ENCODE measurements around the gene GARIN5A.
"Not testable (repeated sequence)": the region's sequence is repeated elsewhere in the genome, so short reads cannot be mapped to it uniquely, and the experiment has no call there.

Gene GARIN5A

DNA sequence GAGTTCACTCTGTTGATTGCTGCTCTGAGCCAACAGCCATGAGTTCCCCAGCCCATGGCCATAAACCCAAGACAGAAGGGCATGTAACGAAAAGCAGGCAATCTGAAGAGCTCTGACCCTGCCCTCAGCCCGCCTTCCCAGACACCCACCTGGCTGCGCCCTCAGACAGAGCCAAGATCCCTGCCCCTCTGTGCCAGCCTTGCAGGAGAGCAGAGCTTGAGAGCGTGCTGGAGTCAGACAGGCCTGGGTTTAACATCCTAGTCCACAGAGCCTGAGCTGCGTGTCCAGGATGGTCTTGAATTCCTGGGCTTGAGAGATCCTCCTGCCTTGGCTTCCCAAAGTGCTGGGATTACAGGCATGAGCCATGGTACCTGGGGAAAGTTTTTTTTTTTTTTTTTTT, 19.3 kb downstream of the GARIN5A start:
- Histone ChIP-seq H3K36me3 (ENCODE audit: insufficient read depth, low read depth, low read length) (no peaks in the 10 kb centered on the region), H3K9me3 (ENCODE audit: insufficient read depth, low read depth, low read length) (peaks cover 21% of the 10 kb centered on the region; the same call in 1 of the 2 replicates), H3K9ac (ENCODE audit: low read depth, low read length) (no peak overlapping the region), H3K27ac (ENCODE audit: low read length) (no peak overlapping the region), H3K27me3 (ENCODE audit: insufficient read depth, low read length) (no peaks in the 10 kb centered on the region), H3K4me1 (ENCODE audit: insufficient read depth, low read length) (no peaks in the 10 kb centered on the region), H3K4me3 (ENCODE audit: low read length) (no peak overlapping the region)

DNA sequence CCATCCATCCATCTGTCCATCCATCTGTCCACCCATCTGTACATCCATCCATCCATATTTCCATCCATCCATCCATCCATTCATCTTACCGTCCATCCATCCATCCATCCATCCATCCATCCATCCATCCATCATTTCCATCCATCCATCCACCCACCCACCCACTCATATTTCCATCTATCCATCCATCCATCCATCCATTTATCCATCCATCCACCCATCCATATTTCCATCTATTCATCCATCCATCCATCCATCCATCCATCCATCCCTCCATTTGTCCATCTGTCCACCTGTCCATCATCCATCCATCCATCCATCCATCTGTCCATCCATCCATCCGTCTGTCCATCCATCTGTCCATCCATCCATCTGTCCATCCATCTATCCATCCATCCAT, 20.7 kb downstream of the GARIN5A start:
- no peaks in the 10 kb centered on the region for H3K36me3 ChIP-seq (ENCODE audit: insufficient read depth, low read depth, low read length)
- H3K27me3 ChIP-seq (ENCODE audit: insufficient read depth, low read length): no peaks in the 10 kb centered on the region
- no peaks in the 10 kb centered on the region for H3K4me1 ChIP-seq (ENCODE audit: insufficient read depth, low read length)
- H3K9ac ChIP-seq (ENCODE audit: low read depth, low read length): no peak overlapping the region
- H3K4me3 ChIP-seq (ENCODE audit: low read length): no peak overlapping the region
- H3K9me3 ChIP-seq (ENCODE audit: insufficient read depth, low read depth, low read length): peaks cover 21% of the 10 kb centered on the region; the same call in 1 of the 2 replicates
- H3K27ac ChIP-seq (ENCODE audit: low read length): no peak overlapping the region

DNA sequence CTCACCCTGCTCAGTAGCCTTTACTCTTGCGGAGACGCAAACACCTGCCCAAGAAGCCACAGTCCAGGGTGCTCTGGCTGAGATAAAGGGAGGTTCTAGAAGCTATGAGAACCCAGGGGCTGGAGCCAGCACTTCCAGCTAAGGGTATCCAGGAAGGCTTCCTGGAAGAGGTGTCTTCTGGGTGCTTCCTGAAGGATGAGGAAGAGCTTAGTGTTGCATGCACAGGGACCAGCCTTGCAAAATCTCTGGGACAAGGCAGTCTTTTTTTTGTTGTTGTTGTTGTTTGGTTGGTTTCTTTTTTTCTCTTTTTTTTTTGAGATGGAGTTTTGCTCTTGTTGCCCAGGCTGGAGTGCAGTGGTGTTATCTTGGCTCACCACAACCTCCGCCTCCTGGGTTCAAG, 23.4 kb downstream of the GARIN5A start:
- H3K4me1 ChIP-seq (ENCODE audit: insufficient read depth, low read length): no peaks in the 10 kb centered on the region
- H3K27ac ChIP-seq (ENCODE audit: low read length): no peak overlapping the region
- no peaks in the 10 kb centered on the region for H3K36me3 ChIP-seq (ENCODE audit: insufficient read depth, low read depth, low read length)
- H3K4me3 ChIP-seq (ENCODE audit: low read length): no peak overlapping the region
- no peak overlapping the region for H3K9ac ChIP-seq (ENCODE audit: low read depth, low read length)
- H3K9me3 ChIP-seq (ENCODE audit: insufficient read depth, low read depth, low read length): peaks cover 30% of the 10 kb centered on the region
- no peaks in the 10 kb centered on the region for H3K27me3 ChIP-seq (ENCODE audit: insufficient read depth, low read length)

DNA sequence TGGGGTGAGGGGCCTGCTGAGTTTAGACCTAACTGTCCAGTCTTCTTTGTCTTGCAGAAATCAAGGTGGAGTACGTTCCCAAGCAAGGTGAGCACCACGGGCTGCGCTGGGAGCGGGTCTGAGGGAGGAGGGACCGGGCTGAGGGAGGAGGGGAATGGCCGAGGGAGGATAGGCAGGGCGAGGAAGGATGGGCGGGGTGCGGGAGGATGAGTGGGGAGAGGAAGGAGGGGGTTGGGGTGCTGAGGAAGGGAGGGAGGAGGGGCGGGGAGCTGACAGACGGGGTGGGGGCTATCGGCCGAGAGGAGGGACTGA, 25.5 kb downstream of the GARIN5A start:
- Histone ChIP-seq H3K9ac (ENCODE audit: low read depth, low read length) (no peak overlapping the region), H3K4me3 (ENCODE audit: low read length) (no peak overlapping the region), H3K27me3 (ENCODE audit: insufficient read depth, low read length) (no peaks in the 10 kb centered on the region), H3K27ac (ENCODE audit: low read length) (no peak overlapping the region), H3K36me3 (ENCODE audit: insufficient read depth, low read depth, low read length) (no peaks in the 10 kb centered on the region), H3K4me1 (ENCODE audit: insufficient read depth, low read length) (no peaks in the 10 kb centered on the region), H3K9me3 (ENCODE audit: insufficient read depth, low read depth, low read length) (peaks cover 26% of the 10 kb centered on the region)

DNA sequence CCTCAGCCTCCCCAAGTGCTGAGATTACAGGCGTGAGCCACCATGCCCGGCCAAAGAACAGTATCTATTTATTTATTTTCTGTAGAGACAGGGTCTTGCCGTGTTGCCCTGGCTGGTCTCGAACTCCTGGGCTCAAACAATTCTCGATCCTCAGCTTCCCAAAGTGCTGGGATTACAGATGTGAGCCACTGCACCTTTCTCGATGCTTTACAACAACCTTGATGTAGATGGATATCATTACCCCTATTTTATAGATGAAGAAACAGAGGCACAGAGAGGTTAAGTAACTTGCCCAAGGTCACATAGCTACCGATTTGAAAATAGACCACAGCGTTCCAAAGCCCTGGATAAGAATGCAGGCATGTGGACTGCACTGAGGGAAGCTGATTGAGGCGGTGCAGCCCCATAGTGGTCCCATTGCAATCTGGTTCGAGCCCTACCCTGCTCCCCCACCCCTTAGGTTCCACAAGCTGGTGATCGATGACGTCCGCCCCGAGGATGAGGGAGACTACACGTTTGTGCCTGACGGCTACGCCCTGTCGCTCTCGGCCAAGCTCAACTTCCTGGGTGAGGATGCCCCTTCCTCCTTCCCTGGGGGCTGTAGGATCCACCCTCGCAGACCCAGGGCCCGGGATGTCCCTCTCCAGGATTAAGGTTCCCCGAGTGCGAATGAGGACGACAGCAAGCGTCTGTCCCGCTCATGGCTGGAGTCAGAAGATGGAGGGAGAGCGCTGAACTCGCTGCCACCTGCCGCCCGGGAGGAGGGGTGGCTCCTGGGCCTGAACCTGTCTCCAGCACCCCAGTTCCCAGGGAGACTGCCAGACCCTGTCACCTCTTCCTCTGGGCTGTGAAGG, 26.1 kb downstream of the GARIN5A start:
- Histone ChIP-seq H3K27ac (ENCODE audit: low read length) (no peak overlapping the region), H3K4me1 (ENCODE audit: insufficient read depth, low read length) (no peaks in the 10 kb centered on the region), H3K36me3 (ENCODE audit: insufficient read depth, low read depth, low read length) (no peaks in the 10 kb centered on the region), H3K9me3 (ENCODE audit: insufficient read depth, low read depth, low read length) (peaks cover 20% of the 10 kb centered on the region), H3K27me3 (ENCODE audit: insufficient read depth, low read length) (no peaks in the 10 kb centered on the region), H3K4me3 (ENCODE audit: low read length) (no peak overlapping the region), H3K9ac (ENCODE audit: low read depth, low read length) (no peak overlapping the region)

DNA sequence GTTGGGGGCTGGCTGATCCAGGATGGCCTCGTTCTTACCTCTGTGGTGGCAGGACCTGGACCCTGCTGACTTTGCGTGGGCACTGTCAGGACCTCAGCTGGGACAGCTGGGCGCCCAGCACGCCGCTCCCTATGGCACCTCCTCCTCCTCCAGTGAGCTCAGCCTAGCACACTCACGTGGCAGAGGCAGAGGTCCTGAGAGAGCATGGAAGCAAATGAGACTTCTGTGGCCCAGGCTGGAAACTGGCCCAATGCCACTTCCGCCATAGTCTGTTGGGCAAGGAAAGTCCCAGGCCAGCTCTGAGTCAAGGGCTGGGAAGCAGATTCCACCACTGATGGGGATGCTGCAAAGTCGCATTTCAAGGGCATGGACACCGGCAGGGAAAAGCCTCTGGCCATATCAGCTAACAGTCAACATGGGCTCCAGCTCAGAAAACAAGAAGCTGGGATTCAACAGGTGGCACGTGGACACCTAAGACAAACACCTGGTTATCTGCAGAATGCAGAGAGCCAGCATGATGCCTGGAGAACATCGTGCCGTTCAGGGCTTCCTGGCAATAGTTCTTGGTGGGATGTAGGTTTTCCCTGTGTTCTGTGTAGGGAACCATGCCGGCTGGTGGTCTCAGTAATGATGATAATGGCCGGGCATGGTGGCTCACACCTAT, 27.3 kb downstream of the GARIN5A start:
- Histone ChIP-seq H3K27ac (ENCODE audit: low read length) (no peak overlapping the region), H3K9me3 (ENCODE audit: insufficient read depth, low read depth, low read length) (peaks cover 15% of the 10 kb centered on the region; the same call in 1 of the 2 replicates), H3K36me3 (ENCODE audit: insufficient read depth, low read depth, low read length) (no peaks in the 10 kb centered on the region), H3K4me1 (ENCODE audit: insufficient read depth, low read length) (no peaks in the 10 kb centered on the region), H3K27me3 (ENCODE audit: insufficient read depth, low read length) (no peaks in the 10 kb centered on the region), H3K9ac (ENCODE audit: low read depth, low read length) (no peak overlapping the region), H3K4me3 (ENCODE audit: low read length) (no peak overlapping the region)

DNA sequence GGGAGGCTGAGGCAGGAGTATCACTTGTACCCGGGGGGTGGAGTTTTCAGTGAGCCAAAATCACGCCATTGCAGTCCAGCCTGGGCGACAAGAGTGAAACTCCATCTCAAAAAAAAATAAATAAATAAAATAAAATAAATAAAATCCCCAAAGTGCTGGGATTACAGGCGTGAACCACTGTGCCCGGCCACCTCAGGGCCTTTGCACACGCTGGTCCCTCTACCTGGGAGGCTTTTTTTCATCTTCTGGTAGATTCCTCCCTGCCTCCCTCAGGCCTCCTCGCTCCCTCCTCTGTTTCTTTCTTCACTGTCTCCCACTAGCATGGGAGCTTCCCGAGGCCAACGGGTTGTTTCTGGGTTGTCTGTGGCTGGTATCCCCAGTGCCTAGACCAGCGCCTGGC, 28.9 kb downstream of the GARIN5A start:
- H3K36me3 ChIP-seq (ENCODE audit: insufficient read depth, low read depth, low read length): no peaks in the 10 kb centered on the region
- H3K9ac ChIP-seq (ENCODE audit: low read depth, low read length): no peak overlapping the region
- no peaks in the 10 kb centered on the region for H3K4me1 ChIP-seq (ENCODE audit: insufficient read depth, low read length)

DNA sequence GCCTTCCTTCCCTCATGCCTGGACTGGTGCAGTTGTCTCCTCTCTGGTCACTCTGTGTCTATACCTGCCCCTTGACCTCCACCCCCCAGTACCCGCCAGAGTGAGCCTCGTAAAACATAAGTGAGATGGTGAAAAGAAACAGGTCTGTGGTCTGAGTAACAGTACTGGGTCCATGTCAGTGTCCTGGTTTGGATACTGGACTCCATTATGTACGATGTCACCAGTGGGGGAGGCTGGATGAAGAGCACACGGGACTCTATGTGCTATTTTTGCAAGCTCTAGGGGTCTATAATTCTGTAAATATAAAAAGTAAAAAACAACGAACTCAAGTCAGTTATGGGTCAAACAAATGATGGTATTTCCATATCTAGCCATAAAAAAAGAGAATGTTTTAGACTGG, 29.6 kb downstream of the GARIN5A start:
- Histone ChIP-seq H3K9me3 (ENCODE audit: insufficient read depth, low read depth, low read length) (peaks cover 10% of the 10 kb centered on the region; the same call in 1 of the 2 replicates), H3K36me3 (ENCODE audit: insufficient read depth, low read depth, low read length) (no peaks in the 10 kb centered on the region), H3K4me3 (ENCODE audit: low read length) (no peak overlapping the region), H3K4me1 (ENCODE audit: insufficient read depth, low read length) (no peaks in the 10 kb centered on the region), H3K9ac (ENCODE audit: low read depth, low read length) (no peak overlapping the region), H3K27ac (ENCODE audit: low read length) (no peak overlapping the region), H3K27me3 (ENCODE audit: insufficient read depth, low read length) (no peaks in the 10 kb centered on the region)

More for the DNA sequence above, 28.9 kb downstream of the GARIN5A start:
- no peaks in the 10 kb centered on the region for H3K27me3 ChIP-seq (ENCODE audit: insufficient read depth, low read length)
- H3K27ac ChIP-seq (ENCODE audit: low read length): no peak overlapping the region
- peaks cover 10% of the 10 kb centered on the region; the same call in 1 of the 2 replicates for H3K9me3 ChIP-seq (ENCODE audit: insufficient read depth, low read depth, low read length)
- no peak overlapping the region for H3K4me3 ChIP-seq (ENCODE audit: low read length)

DNA sequence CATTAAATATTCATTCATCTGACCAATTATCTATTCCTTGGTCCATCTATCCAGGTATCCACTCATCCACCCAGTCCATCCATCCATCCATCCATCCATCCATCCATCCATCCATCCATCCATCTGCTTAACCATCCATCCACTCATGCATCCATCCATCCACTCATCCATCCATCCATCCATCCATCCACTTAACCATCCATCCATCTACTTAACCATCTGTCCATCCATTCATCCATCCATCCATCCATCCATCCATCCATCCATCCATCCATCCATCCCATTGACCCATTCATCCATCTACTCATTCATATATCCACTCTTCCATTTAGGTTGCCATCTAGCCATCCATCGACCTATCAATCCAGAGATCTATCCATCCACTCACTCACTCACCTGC, 32.6 kb downstream of the GARIN5A start:
- H3K4me3 ChIP-seq (ENCODE audit: low read length): no peak overlapping the region
- H3K27ac ChIP-seq (ENCODE audit: low read length): no peak overlapping the region

DNA sequence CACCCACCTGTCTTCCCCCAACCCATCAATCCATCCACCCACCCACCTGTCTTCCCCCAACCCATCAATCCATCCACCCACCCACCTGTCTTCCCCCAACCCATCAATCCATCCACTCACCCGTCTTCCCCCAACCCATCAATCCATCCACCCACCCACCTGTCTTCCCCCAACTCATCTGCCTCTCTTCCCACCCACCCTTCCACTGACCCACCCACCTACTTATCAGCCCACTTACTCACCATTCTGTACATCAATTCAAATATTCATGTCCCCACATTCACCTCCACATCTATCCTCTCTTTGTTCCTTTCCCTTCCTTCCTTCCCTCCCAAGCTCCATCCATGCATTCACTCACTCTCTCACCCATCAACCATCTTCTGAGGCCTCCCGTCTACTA, 37.5 kb downstream of the GARIN5A start:
- not testable (repeated sequence) for H3K4me1 ChIP-seq (ENCODE audit: insufficient read depth, low read length); H3K4me3 ChIP-seq (ENCODE audit: low read length); H3K27me3 ChIP-seq (ENCODE audit: insufficient read depth, low read length); H3K27ac ChIP-seq (ENCODE audit: low read length); H3K36me3 ChIP-seq (ENCODE audit: insufficient read depth, low read depth, low read length); H3K9me3 ChIP-seq (ENCODE audit: insufficient read depth, low read depth, low read length); H3K9ac ChIP-seq (ENCODE audit: low read depth, low read length)

More for the DNA sequence above, 32.6 kb downstream of the GARIN5A start:
- H3K27me3 ChIP-seq (ENCODE audit: insufficient read depth, low read length): no peaks in the 10 kb centered on the region
- H3K36me3 ChIP-seq (ENCODE audit: insufficient read depth, low read depth, low read length): no peaks in the 10 kb centered on the region
- no peak overlapping the region for H3K9ac ChIP-seq (ENCODE audit: low read depth, low read length)
- no peaks in the 10 kb centered on the region for H3K4me1 ChIP-seq (ENCODE audit: insufficient read depth, low read length)
- H3K9me3 ChIP-seq (ENCODE audit: insufficient read depth, low read depth, low read length): no peaks in the 10 kb centered on the region

DNA sequence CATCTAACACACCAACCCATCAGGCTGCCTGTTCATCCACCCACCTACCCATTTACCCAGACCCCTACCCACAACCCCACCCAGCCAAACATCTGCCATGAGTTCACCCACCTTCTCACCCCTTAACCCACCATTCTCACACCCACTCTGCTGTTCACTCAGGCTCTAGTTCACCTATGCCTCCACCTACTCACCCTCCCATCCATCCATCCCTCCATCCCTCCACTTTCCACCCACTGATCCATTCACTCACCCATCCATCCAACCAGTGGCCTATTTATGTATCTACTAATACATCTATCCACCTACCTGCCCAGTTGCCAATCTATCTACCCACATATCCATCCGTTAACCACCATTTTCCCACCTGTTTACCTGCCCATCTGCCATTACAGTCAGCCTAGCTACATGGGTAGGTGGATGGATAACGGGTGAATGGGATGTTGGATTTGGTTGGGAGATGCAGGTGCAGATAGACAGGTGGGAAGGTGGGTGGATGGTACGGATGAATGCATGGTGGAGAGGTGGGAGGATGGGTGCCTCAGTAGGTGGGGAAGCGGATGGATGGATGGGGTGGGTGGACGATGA, 38.7 kb downstream of the GARIN5A start:
- Histone ChIP-seq H3K36me3 (ENCODE audit: insufficient read depth, low read depth, low read length) (no peaks in the 10 kb centered on the region), H3K4me1 (ENCODE audit: insufficient read depth, low read length) (peaks cover 2% of the 10 kb centered on the region; the same call in 1 of the 2 replicates), H3K27me3 (ENCODE audit: insufficient read depth, low read length) (peaks cover 2% of the 10 kb centered on the region; the same call in 1 of the 2 replicates), H3K9ac (ENCODE audit: low read depth, low read length) (no peak overlapping the region), H3K4me3 (ENCODE audit: low read length) (no peak overlapping the region), H3K27ac (ENCODE audit: low read length) (no peak overlapping the region), H3K9me3 (ENCODE audit: insufficient read depth, low read depth, low read length) (no peaks in the 10 kb centered on the region)

DNA sequence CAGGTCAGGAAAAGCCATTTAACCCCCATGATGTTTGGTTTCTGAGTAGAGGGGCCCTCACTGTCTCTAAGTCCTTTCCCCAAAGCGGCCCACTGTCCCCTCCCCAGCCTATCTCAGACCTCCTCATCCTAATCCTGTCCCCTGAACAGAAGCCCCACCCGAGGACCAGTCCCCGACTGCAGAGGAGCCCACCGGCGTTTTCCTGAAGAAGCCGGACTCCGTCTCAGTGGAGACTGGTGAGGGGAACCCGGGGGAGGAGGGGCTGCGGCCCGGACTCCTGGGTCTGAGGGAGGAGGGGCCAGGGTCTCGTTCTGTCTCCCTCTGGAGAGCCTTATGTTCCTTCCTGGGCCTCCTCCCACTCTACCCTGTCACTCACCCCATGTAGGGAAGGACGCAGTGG, 41.0 kb downstream of the GARIN5A start:
- H3K9me3 ChIP-seq (ENCODE audit: insufficient read depth, low read depth, low read length): no peaks in the 10 kb centered on the region
- no peaks in the 10 kb centered on the region for H3K36me3 ChIP-seq (ENCODE audit: insufficient read depth, low read depth, low read length)
- no peak overlapping the region for H3K27ac ChIP-seq (ENCODE audit: low read length)
- H3K4me3 ChIP-seq (ENCODE audit: low read length): no peak overlapping the region
- H3K9ac ChIP-seq (ENCODE audit: low read depth, low read length): no peak overlapping the region
- peaks cover 15% of the 10 kb centered on the region for H3K27me3 ChIP-seq (ENCODE audit: insufficient read depth, low read length)
- H3K4me1 ChIP-seq (ENCODE audit: insufficient read depth, low read length): peaks cover 8% of the 10 kb centered on the region; the same call in 1 of the 2 replicates
